Hepatocyte (in vitro differentiated cells): ENCODE data around the gene HEPHL1. TPM values are rescaled to one million over a fixed set of nuclear protein-coding genes. Genes with fewer than 3 reads are reported as not detected.

Source experiments
- DNase-seq: peaks from one replicate; pipeline ENCODE4 v3.0.0-alpha.2; 2016; ENCODE audit warnings: low spot score
- H2AFZ ChIP-seq: fragments of 200-600 bp; sonication (generic); 2 replicates; pipeline ENCODE4 v1.6.0; 2016; ENCODE audit warnings: antibody characterized with exemption, mild to moderate bottlenecking
- H3K27ac ChIP-seq: fragments of 200-600 bp; sonication (generic); 2 replicates; pipeline ENCODE4 v1.5.1; 2016; ENCODE audit warnings: mild to moderate bottlenecking
- H3K27me3 ChIP-seq: fragments of 200-600 bp; sonication (generic); 2 replicates; pipeline ENCODE4 v1.6.1; 2016
- H3K36me3 ChIP-seq: fragments of 200-600 bp; sonication (generic); replicated peaks from 2 replicates; pipeline ENCODE4 v1.5.1; 2016; ENCODE audit warnings: low read depth; ENCODE audit not compliant: insufficient read depth
- H3K4me1 ChIP-seq: fragments of 200-600 bp; sonication (generic); 2 replicates; pipeline ENCODE4 v1.5.1; 2016; ENCODE audit warnings: mild to moderate bottlenecking, moderate library complexity; ENCODE audit not compliant: insufficient read depth
- H3K4me2 ChIP-seq: fragments of 200-600 bp; sonication (generic); 2 replicates; pipeline ENCODE4 v1.6.0; 2016
- H3K4me3 ChIP-seq: fragments of 200-600 bp; sonication (generic); 2 replicates; pipeline ENCODE4 v1.5.1; 2016; ENCODE audit warnings: mild to moderate bottlenecking
- H3K79me2 ChIP-seq: fragments of 200-600 bp; sonication (generic); 2 replicates; pipeline ENCODE4 v1.6.0; 2017; ENCODE audit warnings: mild to moderate bottlenecking
- H3K9me2 ChIP-seq: fragments of 200-600 bp; sonication (generic); replicated peaks from 2 replicates; pipeline ENCODE4 v1.6.0; 2017; ENCODE audit warnings: mild to moderate bottlenecking; ENCODE audit not compliant: insufficient read depth
- H3K9me3 ChIP-seq: fragments of 200-600 bp; sonication (generic); 2 replicates; pipeline ENCODE4 v1.5.1; 2016; ENCODE audit warnings: low read depth, mild to moderate bottlenecking
- H4K20me1 ChIP-seq: fragments of 200-600 bp; sonication (generic); 2 replicates; pipeline ENCODE4 v1.6.0; 2016; ENCODE audit warnings: mild to moderate bottlenecking; ENCODE audit not compliant: insufficient read depth, poor library complexity, severe bottlenecking
- EZH2 ChIP-seq: fragments of 200-600 bp; sonication (generic); IDR thresholded peaks from 2 replicates; pipeline ENCODE4 v1.6.1; 2016; ENCODE audit warnings: antibody characterized with exemption, mild to moderate bottlenecking, borderline replicate concordance
- EZH2phosphoT487 ChIP-seq: fragments of 200-600 bp; sonication (generic); IDR thresholded peaks from one replicate; pipeline ENCODE4 v1.6.1; 2018; ENCODE audit warnings: antibody characterized with exemption, mild to moderate bottlenecking, low read depth, moderate library complexity; ENCODE audit not compliant: unreplicated experiment, severe bottlenecking
- WGBS: methylation state at CpG from one replicate; pipeline ENCODE4 v1.1.6; 2016; ENCODE audit warnings: low lambda C conversion rate; ENCODE audit errors: missing lambda C conversion rate; 5-methylcytosine and 5-hydroxymethylcytosine counted together
- polyA plus RNA-seq: library from polyadenylated mRNA; unstranded; fragments of >200 nt; fragmentation: Nextera tagmentation; extraction: Ambion mirVana; gene quantifications from 2 replicates; pipeline ENCODE4 v1.2.1, GENCODE V29; 2016
- total RNA-seq: library from RNA; depleted of rRNA; stranded (reverse); fragments of >200 nt; gene quantifications from 2 replicates; pipeline ENCODE4 v1.2.3, GENCODE V29; 2014
- TF ChIP-seq, protein P1 (sequence below): fragments of 200-600 bp; sonication (generic); IDR thresholded peaks from 2 replicates; pipeline ENCODE4 v1.5.1; 2016; ENCODE audit warnings: antibody characterized with exemption, mild to moderate bottlenecking; ENCODE audit not compliant: poor library complexity

Gene HEPHL1
- total and polyA plus RNA-seq, 2 experiments from 2014 or later: 0.07 to 0.17 TPM

DNA sequence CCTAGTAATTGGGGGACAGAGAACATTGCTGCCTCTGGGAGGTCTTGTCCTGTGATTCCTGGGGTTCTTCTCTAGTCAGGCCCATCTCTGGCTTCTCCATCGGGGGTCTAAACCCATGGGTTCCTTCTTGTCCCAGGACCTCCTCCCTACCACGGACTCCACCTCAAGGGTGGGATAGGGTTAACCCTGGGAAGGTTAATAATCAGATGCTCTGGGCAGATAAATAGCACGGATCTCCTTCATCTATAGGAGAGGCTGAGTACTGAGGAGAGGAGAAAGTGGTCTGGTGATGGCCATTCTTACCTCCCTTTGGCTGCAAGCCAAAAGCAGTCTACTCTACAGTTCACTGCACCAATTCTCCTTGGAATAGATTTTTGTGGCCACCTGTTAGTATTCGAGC lies 10.5 kb downstream of the HEPHL1 start:
- Histone ChIP-seq H3K4me1 (no peaks in the 10 kb centered on the region), H3K27me3 (no peaks in the 10 kb centered on the region), H3K9me3 (no peaks in the 10 kb centered on the region), H3K36me3 (no peaks in the 10 kb centered on the region), H3K4me2 (no peak overlapping the region), H3K9me2 (no peaks in the 10 kb centered on the region), H2AFZ (no peak overlapping the region), H3K79me2 (no peaks in the 10 kb centered on the region), H4K20me1 (no peaks in the 10 kb centered on the region), H3K27ac (no peak overlapping the region), H3K4me3 (no peak overlapping the region)
- WGBS: 84% methylated on average over 4 of the region's 4 CpGs
- DNase-seq: no peak
- TF ChIP-seq, protein P1, sequence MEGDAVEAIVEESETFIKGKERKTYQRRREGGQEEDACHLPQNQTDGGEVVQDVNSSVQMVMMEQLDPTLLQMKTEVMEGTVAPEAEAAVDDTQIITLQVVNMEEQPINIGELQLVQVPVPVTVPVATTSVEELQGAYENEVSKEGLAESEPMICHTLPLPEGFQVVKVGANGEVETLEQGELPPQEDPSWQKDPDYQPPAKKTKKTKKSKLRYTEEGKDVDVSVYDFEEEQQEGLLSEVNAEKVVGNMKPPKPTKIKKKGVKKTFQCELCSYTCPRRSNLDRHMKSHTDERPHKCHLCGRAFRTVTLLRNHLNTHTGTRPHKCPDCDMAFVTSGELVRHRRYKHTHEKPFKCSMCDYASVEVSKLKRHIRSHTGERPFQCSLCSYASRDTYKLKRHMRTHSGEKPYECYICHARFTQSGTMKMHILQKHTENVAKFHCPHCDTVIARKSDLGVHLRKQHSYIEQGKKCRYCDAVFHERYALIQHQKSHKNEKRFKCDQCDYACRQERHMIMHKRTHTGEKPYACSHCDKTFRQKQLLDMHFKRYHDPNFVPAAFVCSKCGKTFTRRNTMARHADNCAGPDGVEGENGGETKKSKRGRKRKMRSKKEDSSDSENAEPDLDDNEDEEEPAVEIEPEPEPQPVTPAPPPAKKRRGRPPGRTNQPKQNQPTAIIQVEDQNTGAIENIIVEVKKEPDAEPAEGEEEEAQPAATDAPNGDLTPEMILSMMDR: no peak
- no peak for TF ChIP-seq EZH2phosphoT487
- no peak for TF ChIP-seq EZH2

DNA sequence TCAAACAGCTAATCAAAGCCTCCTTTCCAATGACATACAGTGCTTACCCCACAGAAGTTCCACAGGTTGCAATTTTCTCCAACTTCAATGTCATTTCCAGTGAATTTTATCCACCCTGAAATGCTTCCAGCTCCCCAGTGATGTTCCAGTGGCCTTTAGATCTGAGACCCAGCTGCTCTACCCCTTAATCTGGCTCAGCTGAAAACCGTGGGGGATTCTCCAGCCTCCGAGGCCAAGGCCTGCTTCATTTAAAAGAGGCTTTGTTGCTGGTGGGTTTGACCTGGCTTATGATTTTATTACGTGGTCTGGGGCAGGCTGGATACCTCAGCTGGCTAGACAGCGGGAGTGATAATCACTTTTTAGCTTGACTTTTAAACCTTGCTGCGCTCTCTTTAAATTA lies 10.9 kb downstream of the HEPHL1 start:
- H3K4me2 ChIP-seq: no peak overlapping the region
- WGBS: 57% methylated on average over 5 of the region's 5 CpGs
- no peaks in the 10 kb centered on the region for H4K20me1 ChIP-seq
- H3K27me3 ChIP-seq: no peaks in the 10 kb centered on the region
- H3K79me2 ChIP-seq: no peaks in the 10 kb centered on the region
- no peaks in the 10 kb centered on the region for H3K4me1 ChIP-seq
- no peaks in the 10 kb centered on the region for H3K36me3 ChIP-seq
- no peak overlapping the region for H3K4me3 ChIP-seq
- TF ChIP-seq, protein P1: no peak
- TF ChIP-seq EZH2phosphoT487 (no peak), EZH2 (no peak)
- H3K9me3 ChIP-seq: no peaks in the 10 kb centered on the region
- no peak overlapping the region for H2AFZ ChIP-seq
- DNase-seq: no peak
- H3K27ac ChIP-seq: no peak overlapping the region
- no peaks in the 10 kb centered on the region for H3K9me2 ChIP-seq

DNA sequence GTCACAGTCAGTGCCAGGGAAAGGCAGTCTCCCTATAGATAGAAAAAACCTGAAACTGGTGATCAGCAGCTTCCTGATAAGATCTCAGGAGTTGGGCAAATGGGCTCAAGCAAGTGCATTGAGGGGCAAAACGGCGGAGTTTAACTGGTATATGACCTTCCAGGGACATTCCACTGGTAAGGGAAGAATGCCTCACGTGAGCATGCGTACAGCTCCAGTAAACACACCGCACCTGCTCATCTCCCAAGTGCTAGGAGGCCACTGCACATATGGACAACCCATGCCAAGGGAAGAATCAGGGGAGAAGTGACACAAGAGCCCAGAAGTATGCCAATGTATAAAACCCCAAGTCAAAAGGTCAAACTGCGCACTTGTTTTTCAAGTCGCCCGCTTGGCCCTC lies 11.6 kb downstream of the HEPHL1 start:
- H3K27ac ChIP-seq: no peak overlapping the region
- H3K79me2 ChIP-seq: no peaks in the 10 kb centered on the region
- no peak overlapping the region for H3K4me3 ChIP-seq
- no peaks in the 10 kb centered on the region for H3K9me2 ChIP-seq
- 91% methylated on average over 8 of the region's 8 CpGs for WGBS
- no peak for TF ChIP-seq EZH2phosphoT487
- TF ChIP-seq EZH2: no peak
- TF ChIP-seq, protein P1: no peak
- no peak overlapping the region for H2AFZ ChIP-seq
- no peaks in the 10 kb centered on the region for H4K20me1 ChIP-seq
- no peak overlapping the region for H3K4me2 ChIP-seq
- no peaks in the 10 kb centered on the region for H3K9me3 ChIP-seq
- DNase-seq: no peak
- no peaks in the 10 kb centered on the region for H3K36me3 ChIP-seq
- no peaks in the 10 kb centered on the region for H3K27me3 ChIP-seq
- H3K4me1 ChIP-seq: no peaks in the 10 kb centered on the region

DNA sequence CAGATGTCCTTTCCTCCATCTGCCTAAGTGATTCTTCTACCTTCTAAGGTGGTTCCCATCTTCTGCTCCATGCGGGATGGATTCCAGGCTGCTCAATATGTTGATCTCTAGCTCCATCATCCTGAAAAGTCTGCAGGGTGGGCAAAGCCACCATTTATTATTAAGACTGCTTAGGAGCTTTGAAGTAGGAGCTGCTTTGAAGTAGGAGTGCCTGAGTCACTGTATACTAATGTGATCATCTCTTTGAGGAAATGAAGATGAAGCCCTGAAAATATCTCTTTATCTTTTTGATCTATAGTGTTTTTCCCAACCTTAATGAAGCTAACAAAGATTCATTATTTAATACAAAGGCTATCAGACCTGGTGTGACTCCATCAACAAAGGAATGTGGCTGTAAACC lies 13.1 kb downstream of the HEPHL1 start:
- H3K4me1 ChIP-seq: no peaks in the 10 kb centered on the region
- H3K4me3 ChIP-seq: no peak overlapping the region
- no peak overlapping the region for H3K4me2 ChIP-seq
- 13% methylated on average over 1 of the region's 1 CpG for WGBS
- H3K27me3 ChIP-seq: no peaks in the 10 kb centered on the region
- TF ChIP-seq, protein P1: no peak
- no peak for TF ChIP-seq EZH2
- no peak for TF ChIP-seq EZH2phosphoT487
- no peaks in the 10 kb centered on the region for H3K79me2 ChIP-seq
- H2AFZ ChIP-seq: no peak overlapping the region
- no peak overlapping the region for H3K27ac ChIP-seq
- no peak for DNase-seq
- no peaks in the 10 kb centered on the region for H3K9me2 ChIP-seq
- H3K36me3 ChIP-seq: no peaks in the 10 kb centered on the region
- H4K20me1 ChIP-seq: no peaks in the 10 kb centered on the region
- no peaks in the 10 kb centered on the region for H3K9me3 ChIP-seq
